OCI-LY7 (cell line): ENCODE data around the gene CD46. TPM values are rescaled to one million over a fixed set of nuclear protein-coding genes. Genes with fewer than 3 reads are reported as not detected.
A peak's percentile ranks its signal among the peaks of the same experiment; 100 is the strongest.
"Not testable (repeated sequence)": the region's sequence is repeated elsewhere in the genome, so short reads cannot be mapped to it uniquely, and the experiment has no call there.

Experiments used
- BruUV-seq: library from RNA; stranded (reverse); fragments of 400-500 nt; replicated peaks from 2 replicates; lab custom pipeline; 2021; lab: Mats Ljungman, UMichigan
- CTCF ChIA-PET: fragments of 300-600 bp; sonication (Branson Sonifier 250); formaldehyde crosslinking; loops from one replicate; lab custom pipeline; 2022; ENCODE audit warnings: antibody characterized with exemption; ENCODE audit not compliant: unreplicated experiment; lab: Charles Lee
- POLR2A ChIA-PET: fragments of 300-600 bp; sonication (Branson Sonifier 250); formaldehyde crosslinking; loops from one replicate; lab custom pipeline; 2022; ENCODE audit warnings: antibody characterized with exemption; lab: Charles Lee
- DNase-seq: peaks from one replicate; pipeline ENCODE4 v3.0.0-alpha.2; 2015; ENCODE audit warnings: low spot score
- H2AFZ ChIP-seq: fragments of 200-600 bp; sonication (generic), shearing (Covaris generic); 2 replicates; pipeline ENCODE4 v1.6.1; 2014; ENCODE audit warnings: mild to moderate bottlenecking, antibody characterized with exemption, low read length, moderate library complexity
- H3K27ac ChIP-seq: fragments of 200-600 bp; sonication (generic); 2 replicates; pipeline ENCODE4 v1.5.1; 2014; ENCODE audit warnings: mixed run types, low read depth, mild to moderate bottlenecking, moderate library complexity, low read length, inconsistent platforms; ENCODE audit not compliant: poor library complexity, severe bottlenecking
- H3K36me3 ChIP-seq: fragments of 200-600 bp; sonication (generic); 2 replicates; pipeline ENCODE4 v1.6.1; 2014; ENCODE audit warnings: mild to moderate bottlenecking, antibody characterized with exemption, low read length, moderate library complexity, mixed read lengths; ENCODE audit not compliant: insufficient read depth
- H3K4me1 ChIP-seq: fragments of 200-600 bp; sonication (generic); 2 replicates; pipeline ENCODE4 v1.5.1; 2014; ENCODE audit warnings: mild to moderate bottlenecking, low read length; ENCODE audit not compliant: insufficient read depth, poor library complexity, severe bottlenecking
- H3K4me2 ChIP-seq: fragments of 200-600 bp; sonication (generic); 2 replicates; pipeline ENCODE4 v1.6.1; 2014; ENCODE audit warnings: mild to moderate bottlenecking, low read length
- H3K4me3 ChIP-seq: fragments of 200-600 bp; sonication (generic); 2 replicates; pipeline ENCODE4 v1.5.1; 2014; ENCODE audit warnings: mild to moderate bottlenecking, low read depth, low read length; ENCODE audit not compliant: poor library complexity, severe bottlenecking
- H3K79me2 ChIP-seq: fragments of 200-600 bp; sonication (generic); 2 replicates; pipeline ENCODE4 v1.6.1; 2016; ENCODE audit warnings: low read depth, mild to moderate bottlenecking, low read length, moderate library complexity, mixed read lengths; ENCODE audit not compliant: insufficient read depth
- H3K9me2 ChIP-seq: fragments of 200-600 bp; sonication (generic); 2 replicates; pipeline ENCODE4 v1.6.1; 2016; ENCODE audit warnings: mild to moderate bottlenecking, low read length, mixed read lengths; ENCODE audit not compliant: insufficient read depth
- H3K9me3 ChIP-seq: fragments of 200-600 bp; sonication (generic); 2 replicates; pipeline ENCODE4 v1.6.1; 2014; ENCODE audit warnings: mild to moderate bottlenecking, mixed run types, low read length, mixed read lengths
- H4K20me1 ChIP-seq: fragments of 200-600 bp; sonication (generic); 2 replicates; pipeline ENCODE4 v1.6.1; 2014; ENCODE audit warnings: mild to moderate bottlenecking, antibody characterized with exemption, low read length, moderate library complexity, mixed read lengths; ENCODE audit not compliant: insufficient read depth
- EZH2phosphoT487 ChIP-seq: fragments of 200-600 bp; sonication (generic); IDR thresholded peaks from 2 replicates; pipeline ENCODE4 v1.6.1; 2018; ENCODE audit warnings: low read depth, borderline replicate concordance, mild to moderate bottlenecking, mixed run types, antibody characterized with exemption, low read length, moderate library complexity, mixed read lengths
- intact Hi-C: fragments of 100-400 bp; cut with micrococcal nuclease; formaldehyde crosslinking; loops from one replicate; pipeline ENCODE4 v1.10.0; 2022; ENCODE audit not compliant: unreplicated experiment
- total RNA-seq, 2 experiments: library from RNA; depleted of rRNA in 1 of 2; stranded (reverse); fragments of >200 nt in 1 of 2; shearing (Covaris generic) in 1 of 2; gene quantifications; 2 replicates each; pipeline ENCODE4 v1.2.3, GENCODE V29; 2014 to 2022
- TF ChIP-seq, protein P1 (sequence below): fragments of 200-600 bp; sonication (generic); conservative IDR thresholded peaks from 2 replicates; pipeline ENCODE4 v1.5.1; 2014; ENCODE audit warnings: mild to moderate bottlenecking, antibody characterized with exemption, low read length, moderate library complexity, mixed read lengths

CD46 gene
- total RNA-seq, 2 experiments from 2014 or later = 83.2 to 83.8 TPM

DNA sequence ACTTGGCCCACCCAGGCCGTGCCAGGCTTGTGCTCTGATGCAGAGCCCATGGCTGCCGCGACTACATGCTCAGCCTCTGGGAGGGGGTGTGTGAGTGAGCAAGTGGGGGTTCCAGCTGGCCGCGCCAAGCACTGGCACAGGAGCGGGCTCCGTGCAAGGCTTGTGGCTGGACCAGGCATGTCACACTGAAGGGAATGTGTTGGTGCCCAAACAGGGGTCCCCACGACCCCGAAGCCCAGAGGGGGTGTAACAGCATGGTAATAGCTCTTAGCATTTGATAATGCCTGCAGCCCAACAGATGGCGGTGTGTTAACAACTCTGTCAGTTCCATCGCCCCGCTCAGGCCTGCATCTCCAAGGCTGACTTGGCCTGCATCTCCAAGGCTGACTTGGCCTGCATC lies 38.3 kb upstream of the CD46 start:
- DNase-seq = no peak
- no peaks in the 10 kb centered on the region for H3K4me1 ChIP-seq
- H3K9me3 ChIP-seq = no peaks in the 10 kb centered on the region
- no peaks in the 10 kb centered on the region for H3K9me2 ChIP-seq
- TF ChIP-seq, protein P1, sequence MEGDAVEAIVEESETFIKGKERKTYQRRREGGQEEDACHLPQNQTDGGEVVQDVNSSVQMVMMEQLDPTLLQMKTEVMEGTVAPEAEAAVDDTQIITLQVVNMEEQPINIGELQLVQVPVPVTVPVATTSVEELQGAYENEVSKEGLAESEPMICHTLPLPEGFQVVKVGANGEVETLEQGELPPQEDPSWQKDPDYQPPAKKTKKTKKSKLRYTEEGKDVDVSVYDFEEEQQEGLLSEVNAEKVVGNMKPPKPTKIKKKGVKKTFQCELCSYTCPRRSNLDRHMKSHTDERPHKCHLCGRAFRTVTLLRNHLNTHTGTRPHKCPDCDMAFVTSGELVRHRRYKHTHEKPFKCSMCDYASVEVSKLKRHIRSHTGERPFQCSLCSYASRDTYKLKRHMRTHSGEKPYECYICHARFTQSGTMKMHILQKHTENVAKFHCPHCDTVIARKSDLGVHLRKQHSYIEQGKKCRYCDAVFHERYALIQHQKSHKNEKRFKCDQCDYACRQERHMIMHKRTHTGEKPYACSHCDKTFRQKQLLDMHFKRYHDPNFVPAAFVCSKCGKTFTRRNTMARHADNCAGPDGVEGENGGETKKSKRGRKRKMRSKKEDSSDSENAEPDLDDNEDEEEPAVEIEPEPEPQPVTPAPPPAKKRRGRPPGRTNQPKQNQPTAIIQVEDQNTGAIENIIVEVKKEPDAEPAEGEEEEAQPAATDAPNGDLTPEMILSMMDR = 0 out of 2 replicates have a peak, but pooled peaks have one; percentile 22
- TF ChIP-seq EZH2phosphoT487 = no peak
- BruUV-seq = no TSS peak
- no peaks in the 10 kb centered on the region for H3K79me2 ChIP-seq
- H3K27ac ChIP-seq = no peak overlapping the region
- ChIA-PET CTCF (no interaction called here), POLR2A (no interaction called here)
- intact Hi-C loops = no loop called here
- no peaks in the 10 kb centered on the region for H4K20me1 ChIP-seq
- H3K4me2 ChIP-seq = no peak overlapping the region
- no peaks in the 10 kb centered on the region for H3K36me3 ChIP-seq
- no peak overlapping the region for H3K4me3 ChIP-seq
- H2AFZ ChIP-seq = no peak overlapping the region

DNA sequence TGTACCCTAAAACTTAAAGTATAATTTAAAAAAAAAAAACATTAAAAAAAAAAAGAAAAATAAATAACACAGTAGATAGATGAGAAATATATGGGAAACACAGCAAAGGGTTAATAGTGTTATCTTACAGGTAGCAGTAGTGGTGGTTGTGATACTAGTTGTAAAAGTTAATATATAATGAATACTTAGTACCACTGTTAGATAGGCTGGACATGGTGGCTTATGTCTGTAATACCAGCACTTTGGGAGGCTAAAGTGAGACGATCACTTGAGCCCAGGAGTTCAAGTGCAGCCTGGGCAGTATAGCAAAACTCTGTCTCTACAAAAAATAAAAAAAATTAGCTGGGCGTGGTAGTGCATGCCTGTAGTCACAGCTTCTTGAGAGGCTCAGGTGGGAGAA lies 32.6 kb upstream of the CD46 start:
- peaks cover 5% of the 10 kb centered on the region; the same call in 1 of the 2 replicates for H3K9me3 ChIP-seq
- H2AFZ ChIP-seq = no peak overlapping the region
- CTCF ChIA-PET = interaction anchor here (0.6 kb wide), 1 partner anchor 14 kb away, joined by 3 read pairs; no protein-coding TSS in a partner anchor
- DNase-seq = no peak
- no peaks in the 10 kb centered on the region for H3K4me1 ChIP-seq
- no peaks in the 10 kb centered on the region for H3K79me2 ChIP-seq
- H3K9me2 ChIP-seq = no peaks in the 10 kb centered on the region
- BruUV-seq = no TSS peak
- H4K20me1 ChIP-seq = no peaks in the 10 kb centered on the region
- no peak overlapping the region for H3K4me3 ChIP-seq
- intact Hi-C loops = no loop called here
- TF ChIP-seq EZH2phosphoT487 = no peak
- TF ChIP-seq, protein P1 = no peak
- no peaks in the 10 kb centered on the region for H3K36me3 ChIP-seq
- H3K27ac ChIP-seq = no peak overlapping the region
- POLR2A ChIA-PET = interaction anchor here (0.6 kb wide), 1 partner anchor 8 kb away, joined by 4 read pairs; no protein-coding TSS in a partner anchor
- H3K4me2 ChIP-seq = no peak overlapping the region

DNA sequence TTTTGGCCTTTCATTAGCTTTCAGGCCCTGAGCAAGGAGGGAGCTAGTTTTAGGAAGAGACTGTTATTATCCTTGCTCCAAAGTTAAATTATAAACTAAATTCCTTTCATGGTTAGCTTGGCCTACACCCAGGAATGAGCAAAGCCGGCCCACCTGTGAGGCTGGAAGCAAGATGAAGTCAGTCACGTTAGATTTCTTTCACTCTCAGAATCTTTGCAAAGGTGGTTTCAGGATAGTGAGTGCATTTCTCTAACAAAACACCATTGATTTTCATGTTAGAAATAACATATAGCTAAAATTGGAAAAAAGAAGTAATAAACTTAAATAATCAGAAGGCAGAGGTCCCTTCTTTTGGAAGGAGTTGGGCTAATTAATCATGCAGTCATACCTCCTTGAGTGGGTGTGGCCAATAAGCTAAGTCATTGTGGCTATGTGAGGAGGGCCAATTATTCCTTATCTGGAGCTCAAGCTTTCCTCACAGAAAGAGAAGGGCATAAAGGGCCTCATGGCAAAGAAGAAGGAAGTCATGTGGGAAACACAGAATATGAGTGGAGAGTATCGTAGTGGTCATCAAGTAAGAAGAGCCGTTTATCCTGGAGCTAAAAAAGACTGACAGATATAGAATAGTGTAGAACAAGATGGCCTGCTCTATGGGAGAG lies 23.5 kb upstream of the CD46 start:
- POLR2A ChIA-PET = interaction anchor here (1.6 kb wide), 1 partner anchor 10 kb away, joined by 4 read pairs; no protein-coding TSS in a partner anchor
- H3K4me2 ChIP-seq, H4K20me1 ChIP-seq, H3K27ac ChIP-seq, CTCF ChIA-PET, BruUV-seq, H2AFZ ChIP-seq, H3K4me1 ChIP-seq, DNase-seq, H3K36me3 ChIP-seq, intact Hi-C loops, H3K9me2 ChIP-seq, H3K79me2 ChIP-seq, H3K4me3 ChIP-seq: not testable (repeated sequence)
- H3K9me3 ChIP-seq = peaks cover 13% of the 10 kb centered on the region

DNA sequence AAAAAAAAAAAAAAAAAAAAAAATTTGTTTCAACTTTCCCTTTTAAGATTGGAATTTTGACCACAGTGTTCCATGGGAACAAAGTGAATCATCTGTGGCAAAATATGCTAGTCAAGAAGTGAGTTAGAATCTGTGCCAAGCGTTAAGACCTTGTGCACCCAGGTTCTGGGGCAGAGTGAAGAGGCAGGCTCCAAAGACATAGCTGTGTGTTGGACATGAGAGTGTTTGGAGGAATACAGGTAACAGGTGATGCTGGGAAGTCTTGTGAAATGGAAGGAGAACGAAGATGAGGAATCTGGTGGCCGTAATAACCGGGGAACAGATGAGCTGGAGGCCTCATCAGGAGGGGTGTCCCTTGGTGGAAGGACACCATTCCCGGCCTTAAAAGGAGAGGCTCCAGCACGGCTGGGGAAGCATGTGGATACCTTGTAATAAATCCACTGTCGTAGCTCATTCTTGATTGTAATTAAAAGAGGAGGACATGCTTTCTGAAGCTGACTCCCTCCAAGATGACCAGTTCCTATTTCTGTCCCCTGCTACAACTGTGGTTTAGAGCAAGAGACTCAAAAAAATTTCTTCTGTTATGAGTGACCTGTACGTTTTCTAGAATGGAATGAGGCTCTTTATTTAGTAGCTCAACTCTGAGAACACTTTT lies 14.2 kb upstream of the CD46 start:
- DNase-seq, BruUV-seq, H3K79me2 ChIP-seq, H3K9me3 ChIP-seq, H4K20me1 ChIP-seq, H3K4me1 ChIP-seq, H3K27ac ChIP-seq, H3K36me3 ChIP-seq, H3K9me2 ChIP-seq, H3K4me2 ChIP-seq, CTCF ChIA-PET, intact Hi-C loops, H3K4me3 ChIP-seq: not testable (repeated sequence)
- peak overlapping the region; percentile 63; the same call in 1 of the 2 replicates for H2AFZ ChIP-seq
- POLR2A ChIA-PET = interaction anchor here (0.7 to 0.8 kb wide), 3 partner anchors 9 to 85 kb away, joined by 3 to 4 read pairs (median 3); no protein-coding TSS in a partner anchor
